NOMO-1 treated with DMSO at 0.1 percent for 48 hours (cell line): ENCODE results near the gene STK16.
A peak's percentile ranks its signal among the peaks of the same experiment; 100 is the strongest.

Experiments
- DNase-seq: peaks from one replicate; lab custom pipeline; 2025; ENCODE audit not compliant: unreplicated experiment; lab: John Stamatoyannopoulos, UW

Gene STK16

GRCh38 chr2:219213486-219214071, 31.7 kb upstream of the STK16 start:
- DNase-seq: no peak

DNA sequence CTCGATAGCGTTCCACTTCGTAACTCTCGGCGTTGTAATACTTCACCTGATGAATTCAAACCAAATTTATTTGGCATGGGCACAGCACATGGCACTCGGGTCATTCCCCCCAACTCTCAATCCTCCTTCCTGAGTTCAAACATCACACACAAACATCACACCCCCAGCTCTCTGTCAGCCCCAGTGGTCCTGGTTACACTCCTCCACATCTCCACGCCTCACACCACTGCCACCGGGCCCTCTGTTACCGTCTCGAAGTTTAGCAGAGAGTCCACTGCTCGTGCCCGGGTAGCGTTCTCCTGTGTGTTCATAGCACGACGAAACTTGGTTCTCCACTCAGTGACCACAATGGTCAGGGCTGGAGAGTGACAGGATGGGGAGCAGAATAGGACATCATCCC, 31.1 kb upstream of the STK16 start:
- no peak for DNase-seq

DNA sequence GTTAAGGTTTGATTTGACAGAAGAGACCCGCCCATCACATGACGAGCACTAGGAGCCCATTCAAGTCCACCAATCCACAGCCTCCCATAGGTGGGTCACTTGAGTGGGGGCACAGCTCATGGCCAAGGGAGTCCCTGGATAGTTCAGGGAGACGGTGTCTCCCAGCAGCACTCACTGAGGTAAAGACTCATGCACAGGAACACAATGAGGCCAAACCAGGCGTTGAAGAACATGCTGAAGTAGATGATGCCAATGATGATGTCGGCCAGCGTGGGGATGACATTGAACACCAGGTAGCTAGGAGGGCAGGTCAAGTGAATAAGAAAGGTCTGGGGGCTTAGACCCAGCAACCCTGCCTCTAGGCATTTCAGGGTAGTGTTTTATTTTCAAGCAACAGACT, 30.5 kb upstream of the STK16 start:
- no peak for DNase-seq

DNA sequence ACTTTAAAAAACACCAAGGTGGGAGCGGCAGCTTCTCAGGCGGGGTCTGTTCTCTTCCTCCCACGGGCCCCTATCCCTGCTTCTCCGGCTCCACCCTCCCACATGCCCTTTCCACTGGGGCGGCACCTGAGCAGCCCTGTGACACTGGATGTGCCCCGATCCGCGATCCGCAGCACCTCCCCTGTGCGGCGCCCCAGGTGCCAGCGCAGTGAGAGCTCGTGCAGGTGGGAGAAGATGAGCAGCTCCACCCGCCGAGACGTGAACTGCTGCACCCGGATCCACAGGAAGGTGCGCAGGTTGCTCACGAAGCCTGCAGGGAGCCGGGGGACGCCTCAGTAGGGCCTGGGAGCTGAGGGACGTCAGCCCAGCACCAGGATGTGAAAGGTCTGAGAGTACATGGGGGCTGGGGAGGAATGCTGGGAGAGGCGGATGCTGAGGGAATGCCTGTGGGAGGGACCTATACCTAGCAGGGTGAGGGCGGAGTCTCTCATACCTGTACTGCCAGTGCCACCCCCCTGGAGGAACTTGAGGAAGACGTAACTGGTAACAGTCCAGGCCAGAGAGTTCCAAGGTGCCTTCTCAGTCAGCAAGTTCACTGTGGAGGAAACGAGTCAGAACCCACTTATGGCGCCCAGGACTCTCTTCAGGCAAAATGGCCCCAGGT, 29.3 kb upstream of the STK16 start:
- DNase-seq: no peak

- DNase-seq: no peak
Measured at GRCh38 chr2:219216535-219216915, 28.8 kb upstream of the STK16 start.

- DNase-seq: no peak
Measured at GRCh38 chr2:219218217-219218731, 27.0 kb upstream of the STK16 start.

GRCh38 chr2:219218732-219219701, 26.3 kb upstream of the STK16 start, which contains the start of gene ABCB6:
TSS of gene ABCB6 (minus strand) at chr2:219218958. CDS start at chr2:219218673, 285 bp downstream.
- no peak for DNase-seq

GRCh38 chr2:219219784-219220532, 25.3 kb upstream of the STK16 start:
- DNase-seq: no peak

- DNase-seq: no peak
Measured at GRCh38 chr2:219220652-219221402, 24.5 kb upstream of the STK16 start.

GRCh38 chr2:219221957-219222518, 23.2 kb upstream of the STK16 start:
- DNase-seq: no peak

DNA sequence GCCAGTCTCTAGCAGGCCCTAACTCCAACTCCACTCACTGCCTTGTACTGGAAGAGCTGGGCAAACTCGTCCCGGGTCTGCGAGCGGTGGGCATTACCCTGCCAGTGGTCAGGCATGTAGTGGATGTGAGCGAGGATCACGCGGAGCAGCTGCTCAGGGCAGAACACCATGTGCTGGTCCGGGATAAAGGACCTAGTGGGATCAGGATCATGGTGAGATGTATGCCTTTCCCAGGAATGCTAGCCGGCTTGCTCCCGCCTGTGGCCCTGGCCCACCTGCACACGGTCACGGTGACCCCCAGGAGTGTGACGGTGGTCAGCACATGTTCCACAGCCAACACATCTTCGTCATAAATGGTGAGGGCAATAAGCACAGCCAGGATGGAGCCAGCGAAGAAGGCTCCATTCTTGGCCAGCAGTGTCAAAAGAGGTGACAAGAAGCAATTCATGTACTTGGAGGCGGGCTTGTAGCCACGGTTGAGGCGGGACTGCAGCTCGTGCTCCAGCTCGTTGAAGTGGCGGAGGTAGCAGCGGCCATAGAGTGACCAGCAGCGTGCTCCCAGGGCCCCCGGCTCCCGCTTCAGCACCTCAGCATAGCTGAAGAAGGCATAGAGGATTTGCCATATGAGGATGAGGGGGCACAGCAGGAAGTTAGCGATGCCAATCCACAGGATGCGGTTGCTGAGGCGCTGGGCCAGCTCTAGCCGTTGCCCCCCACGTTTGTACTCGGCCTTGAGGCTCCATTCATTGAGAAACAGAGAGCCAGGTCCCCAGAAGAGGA, 21.3 kb upstream of the STK16 start:
- DNase-seq: no peak

GRCh38 chr2:219225350-219225749, 19.9 kb upstream of the STK16 start:
- peak; percentile 61 for DNase-seq

- peak; percentile 17 for DNase-seq
Measured at GRCh38 chr2:219228041-219228910, 17.0 kb upstream of the STK16 start.

DNA sequence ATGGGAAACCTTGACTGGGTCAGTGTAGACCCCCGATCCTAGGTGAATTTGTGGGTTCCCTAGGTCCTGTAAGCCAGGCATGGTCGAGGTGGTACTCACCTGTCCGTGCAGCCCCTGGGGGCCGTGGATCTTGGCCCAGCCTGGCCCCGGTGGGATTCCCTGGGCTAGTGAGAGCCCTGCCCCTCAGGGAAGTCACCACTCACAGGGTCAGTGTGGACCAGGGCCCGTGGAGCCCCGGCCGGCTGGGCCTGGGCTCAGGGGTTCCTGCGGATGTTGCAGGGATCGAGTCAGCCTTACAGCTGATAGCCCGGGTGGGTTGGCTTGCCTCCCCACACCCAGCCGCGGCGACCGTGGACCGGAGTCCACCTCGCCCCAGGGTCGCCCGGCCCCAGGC, 16.4 kb upstream of the STK16 start:
- DNase-seq: no peak

- peak; percentile 99 for DNase-seq
Measured at GRCh38 chr2:219229305-219230058, 15.8 kb upstream of the STK16 start, which contains the start of the genes ANKZF1 and ATG9A. TSS of gene ANKZF1 (plus strand) at chr2:219229806. CDS start at chr2:219230258, 452 bp downstream. TSS of gene ATG9A (minus strand) at chr2:219229636. CDS start at chr2:219228024, 1,612 bp downstream.

DNA sequence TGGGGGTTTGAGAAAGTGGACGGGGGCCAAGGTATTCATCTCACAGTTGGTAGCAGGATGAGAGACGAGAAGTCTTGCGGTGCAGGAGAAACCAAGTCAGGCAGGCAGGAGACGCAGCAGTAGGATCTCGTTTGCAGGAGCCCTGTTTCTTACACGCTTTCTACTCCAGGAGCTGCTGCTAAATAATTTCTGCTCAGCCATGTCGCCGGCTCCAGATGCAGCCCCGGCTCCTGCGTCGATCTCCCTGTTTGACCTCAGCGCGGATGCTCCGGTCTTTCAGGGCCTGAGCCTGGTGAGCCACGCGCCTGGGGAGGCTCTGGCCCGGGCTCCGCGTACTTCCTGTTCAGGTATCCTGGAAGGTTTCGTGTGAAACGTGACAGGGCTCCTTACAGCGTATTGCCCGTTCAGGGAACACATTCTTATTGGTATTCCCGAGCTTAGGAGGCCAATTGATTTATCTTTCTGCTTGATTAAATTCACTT, 15.2 kb upstream of the STK16 start:
- peak; percentile 33 for DNase-seq

GRCh38 chr2:219234331-219234730, 10.9 kb upstream of the STK16 start:
- DNase-seq: no peak
